Parathyroid adenoma (tissue), 2 donors: ENCODE results near the gene CPNE1.

ENCODE experiments used
- H2AFZ ChIP-seq: fragments of 300-600 bp; sonication (generic); one replicate; pipeline ENCODE4 v1.7.0; 2017; ENCODE audit warnings: antibody characterized with exemption, mild to moderate bottlenecking
- H3K27ac ChIP-seq: fragments of 300-600 bp; sonication (generic); one replicate; pipeline ENCODE4 v1.7.0; 2017
- H3K27me3 ChIP-seq: fragments of 300-600 bp; sonication (generic); one replicate; pipeline ENCODE4 v1.7.0; 2017; ENCODE audit warnings: low read length; ENCODE audit not compliant: control insufficient read depth, insufficient read depth
- H3K36me3 ChIP-seq: fragments of 300-600 bp; sonication (generic); one replicate; pipeline ENCODE4 v1.7.0; 2017; ENCODE audit warnings: low read length; ENCODE audit not compliant: control insufficient read depth, insufficient read depth
- H3K4me1 ChIP-seq: fragments of 300-600 bp; sonication (generic); one replicate; pipeline ENCODE4 v1.7.0; 2017; ENCODE audit warnings: control low read depth
- H3K4me2 ChIP-seq: fragments of 300-600 bp; sonication (generic); one replicate; pipeline ENCODE4 v1.7.0; 2017; ENCODE audit warnings: low read length
- H3K4me3 ChIP-seq: fragments of 300-600 bp; sonication (generic); one replicate; pipeline ENCODE4 v1.7.0; 2017; ENCODE audit warnings: low read depth, low read length
- H3K79me2 ChIP-seq: fragments of 300-600 bp; sonication (generic); one replicate; pipeline ENCODE4 v1.7.0; 2017; ENCODE audit warnings: control low read depth
- H3K9ac ChIP-seq: fragments of 300-600 bp; sonication (generic); one replicate; pipeline ENCODE4 v1.7.0; 2017; ENCODE audit warnings: mild to moderate bottlenecking
- H3K9me3 ChIP-seq: fragments of 300-600 bp; sonication (generic); one replicate; pipeline ENCODE4 v1.7.0; 2017; ENCODE audit warnings: low read length; ENCODE audit not compliant: control insufficient read depth
- TF ChIP-seq, protein P1 (sequence below): fragments of 300-600 bp; sonication (generic); IDR thresholded peaks from one replicate; pipeline ENCODE4 v1.7.0; 2017; ENCODE audit warnings: antibody characterized with exemption, mild to moderate bottlenecking
- donor health status: primary hyperparathyroidism.

Gene CPNE1

DNA sequence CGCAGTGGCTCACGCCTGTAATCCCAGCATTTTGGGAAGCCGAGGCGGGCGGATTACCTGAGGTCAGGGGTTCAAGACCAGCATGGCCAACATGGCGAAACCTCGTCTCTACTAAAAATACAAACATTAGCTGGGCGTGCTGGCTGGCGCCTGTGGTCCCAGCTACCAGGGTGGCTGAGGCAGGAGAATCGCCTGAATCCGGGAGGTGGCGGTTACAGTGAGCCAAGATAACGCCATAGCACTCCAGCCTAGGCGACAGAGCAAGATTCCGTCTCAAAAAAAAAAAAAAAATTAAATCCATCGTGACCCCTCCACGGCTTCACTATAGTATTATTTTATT lies 1.2 kb upstream of the CPNE1 start:
- Histone ChIP-seq H3K79me2 (peaks cover 41% of the 10 kb centered on the region), H3K4me2 (no peak overlapping the region), H3K9me3 (no peaks in the 10 kb centered on the region), H3K9ac (no peak overlapping the region), H3K27ac (no peak overlapping the region), H3K4me3 (no peak overlapping the region), H3K27me3 (no peaks in the 10 kb centered on the region), H3K4me1 (peaks cover 18% of the 10 kb centered on the region), H3K36me3 (no peaks in the 10 kb centered on the region), H2AFZ (no peak overlapping the region)
- TF ChIP-seq, protein P1, sequence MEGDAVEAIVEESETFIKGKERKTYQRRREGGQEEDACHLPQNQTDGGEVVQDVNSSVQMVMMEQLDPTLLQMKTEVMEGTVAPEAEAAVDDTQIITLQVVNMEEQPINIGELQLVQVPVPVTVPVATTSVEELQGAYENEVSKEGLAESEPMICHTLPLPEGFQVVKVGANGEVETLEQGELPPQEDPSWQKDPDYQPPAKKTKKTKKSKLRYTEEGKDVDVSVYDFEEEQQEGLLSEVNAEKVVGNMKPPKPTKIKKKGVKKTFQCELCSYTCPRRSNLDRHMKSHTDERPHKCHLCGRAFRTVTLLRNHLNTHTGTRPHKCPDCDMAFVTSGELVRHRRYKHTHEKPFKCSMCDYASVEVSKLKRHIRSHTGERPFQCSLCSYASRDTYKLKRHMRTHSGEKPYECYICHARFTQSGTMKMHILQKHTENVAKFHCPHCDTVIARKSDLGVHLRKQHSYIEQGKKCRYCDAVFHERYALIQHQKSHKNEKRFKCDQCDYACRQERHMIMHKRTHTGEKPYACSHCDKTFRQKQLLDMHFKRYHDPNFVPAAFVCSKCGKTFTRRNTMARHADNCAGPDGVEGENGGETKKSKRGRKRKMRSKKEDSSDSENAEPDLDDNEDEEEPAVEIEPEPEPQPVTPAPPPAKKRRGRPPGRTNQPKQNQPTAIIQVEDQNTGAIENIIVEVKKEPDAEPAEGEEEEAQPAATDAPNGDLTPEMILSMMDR: no peak

DNA sequence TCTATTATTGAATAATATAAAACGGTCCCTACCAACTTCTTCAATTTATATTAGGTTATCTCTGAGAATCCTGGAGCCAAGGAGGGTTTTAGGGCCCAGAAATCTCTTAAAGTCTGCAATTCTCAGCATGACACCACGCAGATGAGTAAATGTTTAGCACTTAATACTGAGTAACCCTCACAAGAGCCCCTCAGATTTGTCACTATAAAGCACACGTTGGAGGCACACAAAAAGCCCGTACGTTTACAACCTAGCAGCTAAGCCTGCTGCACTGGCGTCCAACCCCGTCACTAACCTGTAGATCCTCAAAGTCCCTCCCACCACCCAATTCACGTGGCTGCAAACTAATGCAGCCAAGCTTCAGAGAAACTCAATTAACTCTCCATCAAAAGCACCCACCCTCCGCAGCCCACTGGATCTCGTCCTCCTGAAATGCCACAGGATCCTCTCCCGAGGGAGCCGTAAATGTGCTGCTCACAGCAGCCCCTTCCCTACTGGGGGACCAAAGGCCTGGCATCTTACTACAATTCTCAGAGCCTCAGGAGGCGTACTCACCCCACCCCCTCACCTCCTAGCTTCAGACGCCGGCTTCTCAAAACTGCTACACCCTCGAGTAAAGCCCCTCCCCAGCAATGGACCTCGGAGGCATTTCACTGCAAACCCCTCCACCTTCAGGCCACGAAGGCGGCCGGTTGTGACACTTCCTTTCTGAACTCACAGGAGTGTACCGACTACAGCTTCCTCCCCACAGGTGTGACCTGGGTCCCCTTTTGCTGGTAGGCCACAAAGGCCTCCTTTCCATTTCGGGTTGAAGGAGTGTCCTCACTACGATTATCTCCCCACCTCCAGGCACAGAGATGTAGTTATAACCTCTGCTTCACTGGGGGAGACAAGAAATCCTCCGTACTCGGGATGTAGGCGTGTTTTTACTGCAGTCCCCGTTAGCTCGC lies 909 bp downstream of the CPNE1 start:
- peak overlapping the region; percentile 72 for H3K4me2 ChIP-seq
- TF ChIP-seq, protein P1: no peak
- H2AFZ ChIP-seq: peak overlapping the region; percentile 90
- no peaks in the 10 kb centered on the region for H3K27me3 ChIP-seq
- peaks cover 59% of the 10 kb centered on the region for H3K79me2 ChIP-seq
- H3K4me3 ChIP-seq: peak overlapping the region; percentile 88
- H3K4me1 ChIP-seq: peaks cover 18% of the 10 kb centered on the region
- H3K9ac ChIP-seq: peak overlapping the region; percentile 87
- H3K27ac ChIP-seq: peak overlapping the region; percentile 89
- no peaks in the 10 kb centered on the region for H3K36me3 ChIP-seq
- H3K9me3 ChIP-seq: no peaks in the 10 kb centered on the region

DNA sequence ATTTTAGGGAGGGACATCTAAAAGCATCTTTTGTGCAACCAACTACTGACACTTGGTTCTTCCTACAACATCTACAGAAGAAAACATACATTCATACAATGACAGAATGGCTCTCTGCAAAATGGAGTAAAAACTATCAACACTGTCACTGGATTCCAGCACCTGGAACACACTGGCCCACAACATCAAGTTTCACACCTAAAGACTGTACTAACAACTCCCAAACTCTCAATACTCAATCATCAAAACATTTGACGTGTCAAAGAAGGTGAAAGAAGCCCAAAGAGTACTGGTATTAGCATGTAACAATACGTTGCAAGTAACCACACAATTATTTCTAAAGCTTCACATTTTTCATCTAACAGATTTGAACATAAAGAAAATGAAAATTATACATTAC lies 2.1 kb downstream of the CPNE1 start:
- no peak overlapping the region for H2AFZ ChIP-seq
- H3K27ac ChIP-seq: no peak overlapping the region
- H3K4me3 ChIP-seq: peak overlapping the region; percentile 11

DNA sequence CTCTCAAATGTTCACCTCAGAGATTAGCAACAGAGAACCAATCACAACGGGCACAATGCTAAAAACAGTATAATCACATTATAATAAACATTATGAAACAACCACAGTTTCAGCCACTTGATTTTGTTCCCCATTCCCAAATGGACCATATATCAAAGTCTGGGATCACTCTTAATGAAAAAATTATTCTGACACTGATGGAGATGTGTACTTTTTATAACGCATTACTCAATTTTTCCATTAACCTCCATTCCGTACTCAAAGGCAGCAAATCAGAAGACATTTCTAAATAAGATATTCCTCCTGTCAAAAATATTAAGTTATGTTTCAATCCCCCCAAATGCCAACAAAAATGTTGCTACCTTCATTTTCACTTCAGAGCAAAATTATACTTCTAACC lies 2.8 kb downstream of the CPNE1 start:
- Histone ChIP-seq H3K4me3 (peak overlapping the region; percentile 11), H3K4me2 (peak overlapping the region; percentile 72), H3K27ac (no peak overlapping the region), H2AFZ (no peak overlapping the region), H3K9me3 (no peaks in the 10 kb centered on the region), H3K36me3 (no peaks in the 10 kb centered on the region), H3K79me2 (peaks cover 71% of the 10 kb centered on the region), H3K9ac (no peak overlapping the region), H3K4me1 (peaks cover 18% of the 10 kb centered on the region), H3K27me3 (no peaks in the 10 kb centered on the region)
- TF ChIP-seq, protein P1: no peak

More for the DNA sequence above, 2.1 kb downstream of the CPNE1 start:
- TF ChIP-seq, protein P1: no peak
- peaks cover 18% of the 10 kb centered on the region for H3K4me1 ChIP-seq
- no peaks in the 10 kb centered on the region for H3K9me3 ChIP-seq
- no peaks in the 10 kb centered on the region for H3K27me3 ChIP-seq
- H3K36me3 ChIP-seq: no peaks in the 10 kb centered on the region
- H3K79me2 ChIP-seq: peaks cover 67% of the 10 kb centered on the region
- no peak overlapping the region for H3K9ac ChIP-seq
- peak overlapping the region; percentile 72 for H3K4me2 ChIP-seq
